ENCODE data around the gene DYNC1I1. TPM values are rescaled to one million over a fixed set of nuclear protein-coding genes. Genes with fewer than 3 reads are reported as not detected.

The DYNC1I1 gene
- total RNA-seq, 2 experiments from 2014 or later, result not detected

DNA sequence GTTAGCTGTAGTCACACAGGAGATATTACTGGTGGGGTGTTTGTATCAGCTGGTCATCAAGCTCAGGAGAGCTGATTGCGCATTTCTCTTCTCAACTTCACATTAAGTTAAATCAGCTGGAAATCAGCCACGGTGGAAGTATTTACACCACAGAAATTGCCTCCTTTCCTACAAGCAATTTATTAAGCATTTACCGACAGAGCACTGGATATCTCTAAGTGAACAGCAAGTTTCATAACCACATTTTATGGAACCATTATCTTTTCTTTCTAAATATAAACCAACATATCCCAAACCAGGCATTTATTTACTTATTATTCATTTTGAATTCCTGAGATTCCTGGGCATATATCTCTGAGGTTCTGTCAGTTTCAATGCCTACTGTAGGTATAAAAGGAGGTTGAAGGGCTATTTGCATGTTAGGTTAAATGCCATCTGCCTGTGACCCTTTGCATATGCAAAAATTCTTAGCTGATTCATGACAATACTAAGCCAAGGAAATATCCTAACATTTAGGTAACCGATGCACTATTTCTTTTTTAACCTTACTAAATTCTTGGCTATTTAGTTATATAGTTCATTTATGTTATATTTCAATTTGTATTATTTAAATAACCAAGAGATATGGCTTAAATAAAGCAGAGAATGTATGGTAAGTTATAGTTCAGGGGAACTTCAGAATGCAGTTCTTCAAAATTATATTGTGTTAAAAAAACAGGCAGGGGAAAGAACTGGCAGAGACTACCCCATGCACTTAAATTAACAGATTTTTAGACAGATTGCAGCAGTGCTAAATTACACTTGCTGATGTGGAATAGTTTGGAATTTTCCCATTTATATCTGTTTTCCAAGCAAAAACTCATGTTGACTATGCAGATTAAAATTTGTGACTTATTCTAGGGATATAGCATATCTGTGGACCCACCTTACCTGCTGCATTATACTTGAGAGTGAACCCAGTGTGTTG is 56.8 kb downstream of the DYNC1I1 start:
- DNase-seq, result no peak
- no peaks in the 10 kb centered on the region for H3K36me3 Mint-ChIP-seq (ENCODE audit: low read depth)
- no peak overlapping the region for H3K27ac Mint-ChIP-seq
- H3K4me1 Mint-ChIP-seq (ENCODE audit: low read depth), result no peaks in the 10 kb centered on the region
- no peaks in the 10 kb centered on the region for H3K27me3 Mint-ChIP-seq (ENCODE audit: low read depth)
- ChIA-PET CTCF (no interaction called here), POLR2A (no interaction called here)
- no peak overlapping the region for H3K4me3 Mint-ChIP-seq
- H3K9me3 Mint-ChIP-seq (ENCODE audit: insufficient read depth), result no peaks in the 10 kb centered on the region
- ATAC-seq, result no peak

DNA sequence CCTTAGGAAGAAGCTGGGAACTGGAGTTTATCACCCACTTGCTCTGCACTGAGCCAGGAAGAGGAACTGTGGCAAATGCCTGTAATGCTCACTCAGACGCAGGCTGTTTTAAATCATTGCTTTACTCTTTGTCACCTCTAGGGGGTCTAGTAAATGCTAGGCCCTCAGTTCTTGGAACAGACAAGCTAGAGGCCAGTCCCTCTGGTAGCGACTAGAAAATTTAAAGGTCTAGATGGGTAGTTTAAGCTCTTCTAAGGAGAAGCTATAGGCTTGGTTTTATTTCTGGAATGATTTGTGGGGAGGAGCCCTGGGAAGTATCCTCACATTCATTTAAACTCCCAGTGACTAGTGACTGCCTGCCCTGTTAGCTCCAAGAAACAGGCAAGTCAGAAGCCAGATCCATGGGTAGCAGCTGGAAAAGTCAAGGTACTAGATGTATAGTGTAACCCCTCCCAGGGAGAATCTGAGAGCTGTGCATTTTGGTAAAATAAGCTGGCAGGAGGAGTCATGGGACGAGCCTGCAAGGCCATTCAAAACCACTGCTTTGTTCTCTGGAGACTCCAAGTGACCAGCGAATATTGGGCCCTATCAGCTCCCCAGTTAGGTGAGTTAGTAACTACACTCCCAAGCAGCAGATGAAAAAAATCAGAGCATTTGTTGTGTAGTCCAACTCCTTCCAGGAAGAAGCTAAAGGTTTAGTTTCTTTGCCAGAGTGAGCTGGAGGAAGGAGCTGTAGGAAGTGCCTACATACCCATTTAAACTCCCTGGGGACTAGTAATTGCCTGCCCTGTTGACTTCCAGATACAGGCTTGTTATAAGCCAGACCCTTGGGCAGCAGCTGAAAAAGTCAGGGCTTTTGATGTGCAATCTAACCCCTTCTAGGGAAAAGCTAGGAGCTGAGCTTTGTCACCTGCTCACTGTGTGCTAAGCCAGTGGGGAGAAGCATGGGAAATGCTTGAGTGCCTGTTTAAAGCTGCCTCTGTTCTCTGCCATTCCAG is 68.9 kb downstream of the DYNC1I1 start:
- no peak overlapping the region for H3K4me3 Mint-ChIP-seq
- ChIA-PET POLR2A (no interaction called here), CTCF (interaction anchor here (1.1 to 1.6 kb wide), 2 partner anchors 16 to 74 kb away, joined by 3 to 4 read pairs; no protein-coding TSS in a partner anchor)
- peaks cover 4% of the 10 kb centered on the region for H3K9me3 Mint-ChIP-seq (ENCODE audit: insufficient read depth)
- H3K27me3 Mint-ChIP-seq (ENCODE audit: low read depth), result no peaks in the 10 kb centered on the region
- no peaks in the 10 kb centered on the region for H3K4me1 Mint-ChIP-seq (ENCODE audit: low read depth)
- DNase-seq, result no peak
- no peak for ATAC-seq
- no peaks in the 10 kb centered on the region for H3K36me3 Mint-ChIP-seq (ENCODE audit: low read depth)
- no peak overlapping the region for H3K27ac Mint-ChIP-seq

DNA sequence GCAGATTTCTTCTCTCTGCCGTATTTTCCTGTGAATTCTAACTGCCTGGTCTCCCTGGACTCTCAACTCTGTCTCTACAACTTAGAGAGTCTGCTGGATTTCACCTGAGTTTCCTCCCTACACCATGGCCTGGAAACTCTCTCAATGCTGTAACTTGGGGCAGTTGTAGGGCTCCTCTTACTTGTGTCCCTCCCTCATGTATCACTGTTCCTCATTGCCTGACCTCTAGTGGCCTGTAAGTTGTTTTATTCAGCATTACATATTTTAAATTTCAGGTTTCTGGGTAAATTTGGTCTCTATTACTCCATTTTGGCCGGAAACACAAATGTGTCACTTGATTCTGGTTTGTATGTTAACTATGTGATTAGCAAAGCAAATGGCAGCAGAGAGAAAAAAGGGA is 70.9 kb downstream of the DYNC1I1 start:
- no peaks in the 10 kb centered on the region for H3K36me3 Mint-ChIP-seq (ENCODE audit: low read depth)
- CTCF ChIA-PET, result no interaction called here
- no peak overlapping the region for H3K4me3 Mint-ChIP-seq
- H3K9me3 Mint-ChIP-seq (ENCODE audit: insufficient read depth), result no peaks in the 10 kb centered on the region
- H3K27ac Mint-ChIP-seq, result no peak overlapping the region
- no peaks in the 10 kb centered on the region for H3K27me3 Mint-ChIP-seq (ENCODE audit: low read depth)
- DNase-seq, result no peak
- H3K4me1 Mint-ChIP-seq (ENCODE audit: low read depth), result no peaks in the 10 kb centered on the region
- POLR2A ChIA-PET, result no interaction called here
- no peak for ATAC-seq

DNA sequence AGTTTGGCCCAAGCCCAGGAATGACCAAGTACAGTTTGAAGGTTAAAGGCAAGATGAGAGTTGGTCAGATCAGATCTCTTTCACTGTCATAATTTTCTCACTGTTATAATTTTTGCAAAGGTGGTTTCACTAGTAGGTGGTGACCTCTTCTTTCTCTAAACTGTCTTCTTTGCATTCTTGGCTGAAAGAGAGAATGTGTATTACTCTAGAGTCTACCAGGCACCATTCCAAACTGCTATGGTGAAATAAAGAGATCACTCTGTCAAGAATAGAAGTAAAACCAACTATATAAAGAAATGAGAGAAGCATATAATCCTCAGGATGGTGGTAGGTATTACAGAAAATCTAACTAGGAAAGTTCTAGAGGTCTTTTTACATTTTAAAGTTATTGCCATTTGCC is 72.7 kb downstream of the DYNC1I1 start:
- CTCF ChIA-PET, result no interaction called here
- Mint-ChIP-seq H3K4me3 (no peak overlapping the region), H3K27me3 (ENCODE audit: low read depth) (no peaks in the 10 kb centered on the region), H3K27ac (no peak overlapping the region), H3K9me3 (ENCODE audit: insufficient read depth) (no peaks in the 10 kb centered on the region), H3K36me3 (ENCODE audit: low read depth) (no peaks in the 10 kb centered on the region), H3K4me1 (ENCODE audit: low read depth) (no peaks in the 10 kb centered on the region)
- POLR2A ChIA-PET, result no interaction called here
- no peak for DNase-seq
- no peak for ATAC-seq

DNA sequence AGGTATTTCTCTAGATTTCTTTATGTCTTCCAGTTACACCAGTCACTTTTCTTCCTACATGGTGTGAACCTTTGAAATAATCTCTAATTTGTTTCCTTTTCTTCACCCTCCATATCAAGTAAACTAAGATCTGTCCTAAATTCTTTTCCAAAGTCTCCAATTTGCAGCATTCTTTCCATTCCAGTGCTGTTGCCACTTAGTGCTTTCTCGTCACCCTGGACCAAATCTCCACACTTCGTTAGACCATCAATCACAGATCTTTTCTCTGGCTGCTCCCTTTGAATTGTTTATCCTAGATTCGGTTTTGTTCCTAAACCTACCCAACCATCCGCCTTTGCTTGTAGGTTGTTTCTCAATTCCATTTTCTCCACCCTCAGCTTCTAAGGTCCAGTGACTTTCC is 74.7 kb downstream of the DYNC1I1 start:
- POLR2A ChIA-PET, result no interaction called here
- H3K36me3 Mint-ChIP-seq (ENCODE audit: low read depth), result no peaks in the 10 kb centered on the region

DNA sequence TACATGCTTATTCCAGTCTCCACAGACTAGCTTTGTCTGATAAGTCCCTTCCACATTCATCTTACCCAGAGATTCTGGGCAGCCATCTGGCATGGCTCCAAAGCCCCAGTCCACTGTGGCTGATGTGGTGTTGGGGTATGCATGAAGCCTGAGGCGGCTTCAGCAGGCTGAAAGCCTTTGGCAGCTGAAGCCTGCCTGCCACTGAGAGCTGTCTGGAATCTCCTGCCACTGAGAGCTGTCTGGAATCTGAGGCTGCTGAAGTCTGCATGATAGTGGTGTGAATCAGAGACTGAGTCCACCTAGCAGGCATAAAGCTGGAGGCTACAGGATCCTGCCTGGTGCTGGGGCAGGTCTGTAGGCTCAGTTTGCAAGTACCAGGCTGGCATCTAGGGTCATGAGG is 87.1 kb downstream of the DYNC1I1 start:
- Mint-ChIP-seq H3K9me3 (ENCODE audit: insufficient read depth) (no peaks in the 10 kb centered on the region), H3K4me1 (ENCODE audit: low read depth) (no peaks in the 10 kb centered on the region), H3K4me3 (no peak overlapping the region), H3K27me3 (ENCODE audit: low read depth) (no peaks in the 10 kb centered on the region), H3K27ac (no peak overlapping the region), H3K36me3 (ENCODE audit: low read depth) (no peaks in the 10 kb centered on the region)
- POLR2A ChIA-PET, result no interaction called here
- no peak for DNase-seq
- ATAC-seq, result no peak
- CTCF ChIA-PET, result no interaction called here

More for the DNA sequence above, 74.7 kb downstream of the DYNC1I1 start:
- no peaks in the 10 kb centered on the region for H3K27me3 Mint-ChIP-seq (ENCODE audit: low read depth)
- no peak overlapping the region for H3K27ac Mint-ChIP-seq
- H3K9me3 Mint-ChIP-seq (ENCODE audit: insufficient read depth), result no peaks in the 10 kb centered on the region
- DNase-seq (no peak), ATAC-seq (no peak)
- CTCF ChIA-PET, result no interaction called here
- H3K4me1 Mint-ChIP-seq (ENCODE audit: low read depth), result no peaks in the 10 kb centered on the region
- no peak overlapping the region for H3K4me3 Mint-ChIP-seq

DNA sequence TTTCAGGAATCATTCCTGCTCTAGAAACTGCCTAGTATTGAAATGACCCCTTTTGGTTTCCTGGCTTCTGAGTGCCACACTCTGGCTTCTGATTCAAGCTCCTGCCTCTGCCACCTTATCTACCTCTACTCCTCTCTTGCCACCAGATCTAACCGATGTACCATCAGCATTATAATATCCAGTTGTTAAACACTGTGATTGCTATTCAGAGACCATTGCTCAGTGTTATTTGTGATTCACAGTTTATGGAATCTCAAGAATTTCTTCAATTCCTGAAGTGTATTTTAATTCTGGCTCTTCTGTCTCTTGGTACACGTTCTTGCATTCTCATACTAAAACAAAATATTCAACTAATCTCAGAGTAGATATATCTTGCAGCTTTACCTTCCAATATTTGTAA is 88.7 kb downstream of the DYNC1I1 start:
- Mint-ChIP-seq H3K27ac (no peak overlapping the region), H3K36me3 (ENCODE audit: low read depth) (no peaks in the 10 kb centered on the region), H3K4me3 (no peak overlapping the region), H3K4me1 (ENCODE audit: low read depth) (no peaks in the 10 kb centered on the region), H3K27me3 (ENCODE audit: low read depth) (peaks cover 2% of the 10 kb centered on the region), H3K9me3 (ENCODE audit: insufficient read depth) (no peaks in the 10 kb centered on the region)
- ChIA-PET CTCF (interaction anchor here (0.8 kb wide), 1 partner anchor 10 kb away, joined by 3 read pairs; no protein-coding TSS in a partner anchor), POLR2A (interaction anchor here (0.6 kb wide), 1 partner anchor 1847 kb away, joined by 3 read pairs; no protein-coding TSS in a partner anchor)
- DNase-seq, result no peak
- no peak for ATAC-seq

DNA sequence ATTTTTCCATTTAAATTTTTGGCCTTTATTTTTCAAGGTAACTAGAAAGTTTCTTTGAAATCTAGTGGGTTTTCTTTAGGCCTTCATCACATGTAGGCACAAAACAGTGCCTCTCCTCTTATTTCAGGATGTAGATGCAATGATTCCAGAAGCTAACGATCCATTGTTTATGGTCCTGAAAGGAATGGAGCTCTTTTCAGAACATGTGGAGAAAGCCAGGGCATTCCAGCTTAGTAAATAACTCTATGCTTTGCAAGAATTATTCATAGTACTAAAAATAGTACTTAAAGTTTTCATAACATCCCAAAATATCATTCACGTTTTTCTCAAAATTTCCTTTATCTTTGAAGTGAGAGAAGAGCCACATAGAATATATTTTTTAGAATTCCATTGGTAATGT is 91.3 kb downstream of the DYNC1I1 start:
- no peaks in the 10 kb centered on the region for H3K36me3 Mint-ChIP-seq (ENCODE audit: low read depth)
- no peaks in the 10 kb centered on the region for H3K9me3 Mint-ChIP-seq (ENCODE audit: insufficient read depth)
- DNase-seq (no peak), ATAC-seq (no peak)
- no peak overlapping the region for H3K27ac Mint-ChIP-seq
- CTCF ChIA-PET, result interaction anchor here (1.3 kb wide), 1 partner anchor 69 kb away, joined by 3 read pairs; no protein-coding TSS in a partner anchor
- POLR2A ChIA-PET, result no interaction called here
- no peak overlapping the region for H3K4me3 Mint-ChIP-seq
- no peaks in the 10 kb centered on the region for H3K4me1 Mint-ChIP-seq (ENCODE audit: low read depth)
- peaks cover 2% of the 10 kb centered on the region for H3K27me3 Mint-ChIP-seq (ENCODE audit: low read depth)

DNA sequence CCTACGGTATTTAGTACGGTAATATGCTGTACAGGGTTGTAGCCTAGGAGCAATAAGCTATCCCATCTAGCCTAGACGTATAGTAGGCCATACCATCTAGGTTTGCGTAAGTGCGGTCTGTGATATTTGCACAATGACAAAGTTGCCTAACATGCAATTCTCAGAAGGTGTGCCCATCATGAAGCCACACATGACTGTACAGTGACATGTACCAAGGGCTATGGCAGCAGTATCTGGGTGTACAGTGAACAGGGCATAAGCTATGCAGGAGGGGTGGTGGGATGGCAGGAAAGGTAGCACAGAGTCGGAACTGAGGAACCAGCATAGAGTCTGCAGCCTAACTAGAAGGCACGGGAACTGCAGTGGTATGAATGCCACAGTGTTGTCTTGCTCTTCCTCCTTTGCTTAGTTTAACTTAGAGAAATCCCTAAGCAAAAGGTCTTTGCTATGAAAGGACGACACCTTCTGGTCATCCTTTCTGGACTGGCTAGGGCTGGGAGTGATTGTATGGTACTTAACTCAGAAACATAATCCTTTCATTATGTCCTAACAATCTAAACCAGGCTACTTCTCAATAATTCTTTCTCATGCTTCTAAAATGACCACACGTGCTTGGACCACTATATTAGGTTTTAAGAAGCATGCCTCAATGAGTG is 93.5 kb downstream of the DYNC1I1 start:
- ChIA-PET POLR2A (no interaction called here), CTCF (no interaction called here)
- Mint-ChIP-seq H3K9me3 (ENCODE audit: insufficient read depth) (no peaks in the 10 kb centered on the region), H3K4me3 (no peak overlapping the region), H3K4me1 (ENCODE audit: low read depth) (no peaks in the 10 kb centered on the region), H3K27me3 (ENCODE audit: low read depth) (peaks cover 2% of the 10 kb centered on the region), H3K36me3 (ENCODE audit: low read depth) (no peaks in the 10 kb centered on the region), H3K27ac (no peak overlapping the region)
- no peak for DNase-seq
- no peak for ATAC-seq

DNA sequence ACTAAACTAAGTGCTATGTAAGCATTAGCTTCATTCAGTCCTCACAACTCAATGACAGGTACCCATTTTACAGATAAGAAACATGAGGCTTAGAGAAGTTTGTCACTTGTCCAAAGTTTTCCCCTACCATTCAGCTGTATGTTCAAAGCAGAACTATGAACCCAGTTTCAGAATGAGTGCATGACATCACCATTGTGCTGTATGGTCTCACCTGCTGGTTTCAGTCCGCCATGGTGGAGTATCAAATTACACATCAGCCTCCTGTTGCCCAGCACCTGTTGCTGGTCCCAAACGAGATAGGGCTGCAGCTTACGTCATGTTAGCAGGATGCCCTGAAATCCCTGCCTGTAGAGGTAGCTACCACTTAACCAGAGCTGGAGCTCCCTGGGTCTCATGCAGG is 95.0 kb downstream of the DYNC1I1 start:
- ChIA-PET CTCF (interaction anchor here (0.9 kb wide), 1 partner anchor 356 kb away, joined by 3 read pairs; no protein-coding TSS in a partner anchor), POLR2A (interaction anchor here (0.5 kb wide), 1 partner anchor 54 kb away, joined by 3 read pairs; no protein-coding TSS in a partner anchor)
- DNase-seq, result no peak
- Mint-ChIP-seq H3K4me3 (no peak overlapping the region), H3K27ac (no peak overlapping the region), H3K27me3 (ENCODE audit: low read depth) (peaks cover 2% of the 10 kb centered on the region), H3K36me3 (ENCODE audit: low read depth) (no peaks in the 10 kb centered on the region), H3K4me1 (ENCODE audit: low read depth) (no peaks in the 10 kb centered on the region), H3K9me3 (ENCODE audit: insufficient read depth) (no peaks in the 10 kb centered on the region)
- ATAC-seq, result no peak

DNA sequence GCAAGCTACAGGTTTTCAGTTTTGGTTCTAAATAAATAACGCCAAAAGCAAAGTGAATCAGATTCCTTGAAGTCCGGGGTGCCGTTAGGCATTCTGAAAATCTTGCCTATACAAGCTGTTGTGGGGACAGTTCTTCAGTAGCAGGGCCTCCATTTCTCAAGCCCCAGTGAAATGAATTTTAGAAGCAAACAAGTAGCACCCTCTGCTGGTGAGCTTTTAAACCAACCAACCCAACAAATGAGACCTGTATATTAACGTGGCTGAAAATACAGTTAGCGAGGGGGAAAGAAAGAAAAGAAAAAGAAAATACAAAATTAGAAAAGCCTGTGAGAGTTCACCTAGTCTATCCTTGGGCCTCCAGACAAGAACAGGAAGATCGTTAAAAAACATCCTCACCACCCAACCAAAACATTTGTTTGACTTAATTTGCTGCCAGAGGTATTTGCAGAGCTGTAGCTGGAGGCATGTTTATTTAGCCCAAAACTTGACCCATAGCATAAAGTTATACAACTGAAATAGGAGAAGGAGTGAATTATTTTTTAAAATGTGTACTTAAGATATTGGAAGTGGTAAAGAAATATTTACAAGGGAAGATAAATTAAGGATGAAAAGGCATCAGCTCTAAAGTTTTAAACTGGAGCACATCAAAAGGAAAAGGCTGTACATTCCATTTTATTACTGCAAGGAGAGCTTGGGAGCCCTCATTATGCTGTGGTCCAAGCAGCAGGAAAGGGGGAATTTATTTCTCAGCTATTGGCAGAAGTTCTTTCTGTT is 98.9 kb downstream of the DYNC1I1 start:
- Mint-ChIP-seq H3K36me3 (ENCODE audit: low read depth) (no peaks in the 10 kb centered on the region), H3K27ac (no peak overlapping the region), H3K27me3 (ENCODE audit: low read depth) (no peaks in the 10 kb centered on the region), H3K4me3 (no peak overlapping the region), H3K4me1 (ENCODE audit: low read depth) (no peaks in the 10 kb centered on the region), H3K9me3 (ENCODE audit: insufficient read depth) (no peaks in the 10 kb centered on the region)
- DNase-seq, result peak; percentile 25
- POLR2A ChIA-PET, result no interaction called here
- ATAC-seq, result no peak
- CTCF ChIA-PET, result interaction anchor here (0.6 to 1.8 kb wide), 9 partner anchors 10 to 1438 kb away, joined by 3 to 10 read pairs (median 3); no protein-coding TSS in a partner anchor
